GM18508 (cell line): ENCODE data around the gene TOM1L1.

Experiments
- ATAC-seq: cut with Tn5 transposase; IDR thresholded peaks from one replicate; pipeline ENCODE4 v1.9.1; 2021; ENCODE audit warnings: moderate number of reproducible peaks; ENCODE audit not compliant: insufficient read depth, unreplicated experiment

TOM1L1 gene

DNA sequence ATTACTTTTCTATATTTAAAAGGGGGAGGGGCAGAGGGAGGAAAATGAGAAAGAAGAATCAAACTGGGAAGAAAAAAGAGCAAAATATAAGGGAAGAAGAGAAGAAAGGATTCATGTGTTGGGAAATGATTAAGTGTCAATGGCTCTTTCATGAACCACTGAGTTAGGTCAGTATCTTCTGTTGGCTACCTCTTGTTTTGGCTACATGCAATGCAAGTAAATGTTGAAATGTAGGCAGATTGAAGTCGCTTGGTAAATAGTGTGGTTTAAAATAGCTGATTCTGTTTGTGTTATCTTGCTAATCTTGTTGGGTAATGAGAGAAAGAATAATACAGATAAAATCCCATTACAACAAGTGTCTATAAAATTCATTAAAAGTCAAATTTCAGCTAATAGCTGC, 40.6 kb downstream of the TOM1L1 start:
- no peak for ATAC-seq

DNA sequence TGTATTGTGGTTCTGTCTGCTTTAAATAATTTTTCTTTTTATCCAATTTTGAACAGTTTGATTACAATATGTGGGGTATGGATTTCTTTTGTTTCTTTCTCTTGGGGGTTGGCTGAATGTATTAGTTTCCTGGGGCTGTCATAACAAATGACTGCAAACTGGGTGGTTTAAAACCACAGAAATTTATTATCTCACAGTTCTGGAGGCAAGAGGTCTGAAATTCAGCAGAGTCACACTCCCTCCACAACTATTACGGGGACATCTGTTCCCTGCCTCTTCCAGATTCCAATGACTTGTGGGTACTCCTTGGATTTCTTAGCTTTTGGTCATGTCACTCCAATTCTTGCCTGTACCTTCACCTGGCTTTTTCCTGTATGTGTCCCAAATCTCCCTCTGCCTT, 44.1 kb downstream of the TOM1L1 start:
- ATAC-seq, result no peak

DNA sequence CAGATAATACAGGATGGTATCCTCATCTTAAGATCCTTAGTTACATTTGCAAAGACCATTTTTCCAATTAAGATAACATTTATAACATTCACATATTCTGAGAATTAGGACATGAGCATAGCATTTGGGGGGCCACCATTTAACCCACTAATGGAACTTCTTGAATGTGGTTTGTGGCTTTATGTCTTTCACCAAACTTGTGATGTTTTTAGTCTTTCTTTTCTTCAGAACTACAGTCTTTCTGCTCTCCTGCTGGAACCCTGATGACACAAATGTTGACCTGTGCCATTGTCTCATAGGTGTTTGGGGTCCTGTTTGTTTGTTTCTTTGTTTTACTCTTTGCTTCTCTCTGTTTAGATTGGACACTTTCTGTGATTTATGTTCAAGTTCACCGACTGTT, 44.6 kb downstream of the TOM1L1 start:
- ATAC-seq, result no peak

DNA sequence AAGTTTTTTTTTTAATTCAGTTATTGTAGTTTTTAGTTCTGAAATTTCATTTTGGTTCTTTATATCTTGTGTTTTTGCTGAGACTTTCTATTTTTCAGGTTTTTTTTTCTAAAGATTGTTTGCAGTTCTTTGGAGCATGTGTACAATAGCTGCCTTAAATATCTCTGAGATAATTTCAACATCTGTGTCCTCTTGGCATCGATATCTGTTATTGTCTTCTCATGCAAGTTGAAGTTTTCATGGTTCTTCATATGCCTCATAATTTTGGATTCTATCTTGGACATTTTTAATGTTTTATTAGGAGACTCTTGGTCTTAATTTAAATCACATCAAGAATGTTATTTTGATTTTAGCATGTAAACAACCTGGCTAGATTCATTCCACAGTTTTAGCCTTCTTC, 45.0 kb downstream of the TOM1L1 start:
- no peak for ATAC-seq

DNA sequence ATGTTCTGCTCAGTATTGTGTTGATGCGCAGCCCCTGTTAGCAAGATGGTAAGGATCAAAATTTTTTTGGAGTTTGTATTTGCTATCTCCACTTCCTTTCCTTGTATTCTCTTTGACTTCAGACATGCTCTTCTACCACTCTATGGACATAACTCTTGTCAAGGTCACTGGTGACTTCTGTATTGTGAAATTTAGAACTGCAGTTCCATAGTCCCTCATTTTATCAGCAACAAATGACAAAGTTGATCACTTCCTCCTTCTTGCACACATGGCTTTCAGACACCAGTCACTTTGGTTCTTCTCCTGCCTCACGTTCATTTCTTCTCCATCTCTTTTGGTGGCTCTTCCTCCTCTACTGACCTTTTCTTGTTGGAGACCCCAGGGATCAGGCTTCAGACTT, 46.7 kb downstream of the TOM1L1 start:
- no peak for ATAC-seq

DNA sequence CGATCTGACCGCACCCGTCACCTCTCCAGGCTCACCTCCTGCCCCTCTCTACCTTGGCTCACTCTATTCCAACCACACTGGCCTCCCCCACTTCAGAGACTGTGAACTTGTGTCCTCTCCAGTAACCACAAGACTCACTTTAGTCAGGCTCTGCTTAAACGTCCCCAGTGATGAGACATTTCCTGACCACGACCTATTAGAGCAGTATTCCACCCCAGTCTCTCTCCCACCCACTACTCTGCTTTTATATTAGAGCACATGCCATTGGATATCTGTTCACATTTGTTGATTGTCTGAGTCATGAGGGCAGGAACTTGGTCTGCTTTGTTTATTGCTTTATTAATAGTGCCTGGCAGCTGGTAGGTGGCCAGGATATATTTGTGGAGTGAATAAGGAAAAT, 47.7 kb downstream of the TOM1L1 start:
- peak; percentile 67 for ATAC-seq

DNA sequence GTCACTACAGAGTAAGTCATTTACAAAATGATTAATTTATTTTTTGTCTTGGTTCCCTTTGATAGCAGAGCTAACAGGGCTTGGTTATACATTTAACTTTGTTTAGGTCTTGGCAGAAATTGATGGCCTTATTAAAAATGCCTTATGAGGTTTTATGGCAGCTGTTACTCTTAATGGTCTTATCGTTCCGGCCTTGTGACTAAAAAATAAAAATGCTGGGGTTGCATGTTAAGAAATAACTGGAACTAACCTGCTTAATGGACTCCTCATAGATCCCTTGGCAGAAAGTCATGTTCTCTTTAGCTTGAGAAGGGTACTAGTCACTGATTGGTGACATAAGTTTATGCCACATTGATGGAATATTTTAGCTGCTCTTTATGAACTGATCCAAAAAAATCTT, 49.5 kb downstream of the TOM1L1 start:
- ATAC-seq, result no peak

DNA sequence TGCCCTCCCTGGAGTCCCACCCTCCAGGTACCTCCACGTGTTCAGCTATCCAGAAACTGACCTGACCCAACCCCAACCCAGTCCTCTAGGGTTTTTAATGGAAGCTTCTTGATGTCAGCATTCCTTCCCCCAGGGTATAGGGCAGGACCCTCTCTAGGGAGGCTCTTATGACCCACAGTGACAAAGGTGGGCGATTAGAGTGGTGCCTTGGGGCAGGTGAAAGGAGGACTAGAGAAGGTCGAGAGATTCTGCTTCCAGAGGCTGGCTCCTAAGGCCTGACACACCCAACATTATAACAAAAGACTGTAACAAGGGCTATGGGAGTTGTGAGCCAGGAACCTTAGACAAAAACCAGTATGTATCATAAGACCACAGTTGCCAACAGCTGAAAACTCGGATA, 50.6 kb downstream of the TOM1L1 start:
- no peak for ATAC-seq

DNA sequence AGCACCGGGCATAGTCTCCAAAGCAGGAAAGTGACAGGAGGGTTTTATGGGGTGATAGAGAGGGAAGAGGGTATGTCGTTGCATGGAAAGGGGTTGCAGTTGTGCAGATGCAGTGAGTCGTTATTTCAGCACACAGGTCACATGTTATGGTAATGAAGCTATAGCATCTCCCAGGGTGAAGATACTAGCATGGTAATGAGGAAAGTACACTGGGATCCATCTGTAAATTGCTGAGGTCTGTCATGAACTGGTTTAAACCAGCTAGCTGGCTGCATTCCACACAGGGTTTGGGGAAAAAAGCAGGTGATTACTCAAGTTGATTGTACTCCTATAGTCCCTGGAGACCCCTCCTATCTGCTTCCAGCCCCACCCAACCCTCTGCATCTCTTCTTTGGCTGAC, 56.1 kb downstream of the TOM1L1 start:
- no peak for ATAC-seq

DNA sequence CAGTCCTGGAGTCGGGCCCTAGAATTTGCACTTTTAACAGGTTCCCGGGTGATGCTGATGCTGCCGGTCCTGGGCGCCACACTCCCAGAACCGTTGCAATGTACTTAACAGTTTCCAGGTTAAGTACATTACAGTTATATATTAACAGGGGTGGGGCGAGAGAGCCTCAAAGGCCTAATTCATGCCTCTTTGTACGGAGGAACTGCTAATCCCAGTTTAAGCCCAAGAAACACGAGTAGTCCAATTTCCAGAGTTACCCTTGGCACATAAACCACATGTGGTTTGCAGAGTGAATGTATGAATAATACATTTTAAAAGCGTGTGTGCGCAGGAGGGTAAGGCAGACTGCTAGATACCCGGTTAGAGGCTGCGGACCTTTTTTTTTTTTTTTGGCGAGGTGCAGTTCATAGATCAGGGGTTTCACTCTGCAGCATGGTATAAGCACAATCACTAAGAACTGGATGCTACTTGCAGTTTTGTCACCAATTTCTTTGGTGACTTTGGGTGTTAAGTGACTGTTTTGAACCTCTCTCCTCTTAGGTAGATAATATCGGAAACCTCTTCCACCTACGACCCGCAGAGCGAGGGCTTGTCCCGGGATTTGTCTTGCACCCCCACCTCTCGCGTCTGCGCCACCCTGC, 67.1 kb downstream of the TOM1L1 start:
- peak; percentile 19 for ATAC-seq

DNA sequence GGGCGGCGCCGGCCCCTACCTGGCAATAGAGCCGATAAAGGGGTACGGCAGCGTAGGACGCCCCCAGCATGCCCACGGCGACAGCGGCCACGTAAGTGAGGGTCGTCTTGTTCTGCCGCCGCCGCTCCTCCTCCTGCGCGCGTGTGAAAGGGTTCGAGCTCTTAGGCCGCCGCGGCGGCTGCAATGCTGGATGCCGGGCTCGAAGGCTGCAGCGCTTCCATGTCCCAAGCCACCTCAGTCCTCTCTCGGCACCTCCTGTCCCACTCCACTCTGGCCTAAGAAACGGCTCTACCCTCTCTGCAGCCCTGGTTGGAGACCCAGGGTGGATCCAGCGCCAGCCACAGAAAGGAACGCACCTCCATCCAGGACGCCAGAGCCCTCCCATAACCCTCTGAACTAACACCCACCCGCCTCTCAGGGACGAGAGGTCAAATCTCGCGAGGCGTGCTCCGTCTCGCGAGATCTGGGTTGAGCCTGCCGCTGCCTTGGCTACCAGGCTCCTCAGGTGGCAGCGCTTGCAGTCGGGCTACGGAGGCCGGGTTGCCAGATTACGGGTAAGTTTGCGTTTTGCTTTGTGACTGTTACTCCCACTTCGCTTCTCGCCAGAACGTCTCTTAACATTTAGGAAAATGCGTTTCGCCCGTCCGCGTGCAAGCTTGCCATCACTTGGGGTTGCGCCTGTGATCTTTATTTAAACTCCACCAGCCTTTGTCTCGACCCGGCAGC, 67.8 kb downstream of the TOM1L1 start, which contains the start of the genes COX11 and STXBP4:
TSS of gene COX11 (minus strand) at position 393 of the 726 bp plus-strand sequence. CDS start at position 385, 8 bp downstream.
TSS of gene STXBP4 (plus strand) at position 504 of the 726 bp plus-strand sequence. CDS start 17,455 bp downstream, outside the sequence.
- peak; percentile 78 for ATAC-seq

DNA sequence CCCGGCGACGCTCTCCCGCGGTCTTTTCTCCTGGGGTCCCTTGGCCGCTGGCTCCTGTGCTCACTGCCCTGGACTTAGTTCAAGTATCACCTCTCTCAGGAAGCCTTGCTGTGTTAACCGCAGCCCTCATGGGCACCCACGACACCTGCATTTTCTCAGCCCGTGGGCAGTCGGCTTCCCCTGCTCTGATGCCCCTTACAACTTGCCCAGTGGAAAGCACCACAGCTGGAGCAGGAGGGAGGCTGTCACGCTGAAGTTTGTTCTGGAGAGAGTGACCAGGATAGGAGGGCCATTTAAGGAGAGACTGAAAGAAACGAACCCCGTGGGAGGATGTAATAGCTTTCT, 68.3 kb downstream of the TOM1L1 start:
- peak; percentile 10 for ATAC-seq

DNA sequence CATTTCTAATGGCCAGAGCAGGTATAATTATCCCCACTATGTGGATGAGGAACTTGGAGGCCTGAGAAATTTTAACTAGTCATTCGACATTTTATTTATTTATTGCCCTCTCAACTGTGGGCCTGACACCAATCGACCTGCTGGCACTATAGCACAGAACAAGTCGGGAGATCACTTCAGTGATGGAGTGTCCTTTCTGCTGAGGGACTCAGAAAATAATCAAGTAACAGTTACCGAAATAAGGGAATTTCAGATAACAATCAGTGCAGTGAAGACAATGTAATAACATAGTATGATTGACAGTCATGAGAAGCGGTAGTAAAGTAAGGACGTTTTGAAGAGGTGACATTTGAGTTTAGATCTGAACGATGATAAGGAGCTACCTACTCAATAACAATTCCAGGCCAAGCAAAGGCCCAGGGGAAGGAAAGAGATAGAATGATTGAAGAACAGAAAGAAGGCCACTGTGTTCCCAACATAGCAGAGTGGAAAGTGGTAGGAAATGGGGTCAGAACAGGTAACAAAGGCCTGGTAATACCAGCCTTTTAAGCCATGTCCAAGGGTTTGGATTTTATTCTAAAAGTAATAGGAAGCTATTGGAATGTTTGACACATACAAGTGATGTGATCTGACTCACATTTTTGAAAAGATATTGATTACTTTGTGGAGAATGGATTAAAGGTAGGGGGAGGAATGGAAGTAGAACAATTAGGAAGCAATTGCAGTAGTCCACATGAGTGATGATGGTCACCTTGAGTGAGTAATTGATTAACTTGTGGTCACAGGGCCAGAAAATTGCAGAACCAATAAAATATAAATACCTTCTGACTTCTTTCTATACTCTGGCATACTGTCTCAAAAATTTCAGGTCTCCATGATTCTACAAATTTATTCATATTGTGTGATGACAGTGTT, 69.3 kb downstream of the TOM1L1 start:
- no peak for ATAC-seq

DNA sequence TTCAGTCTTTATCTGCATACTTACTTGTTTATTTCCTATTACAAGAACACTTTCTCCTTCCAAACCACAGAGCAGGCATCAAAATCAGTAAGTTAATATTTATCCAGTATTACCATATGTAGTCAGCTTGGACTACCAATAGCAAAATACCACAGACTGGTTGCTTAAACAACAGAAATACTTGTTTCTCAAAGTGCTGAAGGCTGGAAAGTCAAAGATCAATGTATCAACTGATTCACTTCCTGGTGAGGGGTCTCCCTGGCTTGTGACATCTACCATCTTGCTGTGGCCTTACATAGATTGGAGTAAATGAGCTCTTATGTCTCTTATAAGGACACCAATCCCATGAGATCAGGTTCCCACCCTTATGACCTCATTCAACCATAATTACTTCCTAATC, 70.5 kb downstream of the TOM1L1 start:
- ATAC-seq, result no peak

DNA sequence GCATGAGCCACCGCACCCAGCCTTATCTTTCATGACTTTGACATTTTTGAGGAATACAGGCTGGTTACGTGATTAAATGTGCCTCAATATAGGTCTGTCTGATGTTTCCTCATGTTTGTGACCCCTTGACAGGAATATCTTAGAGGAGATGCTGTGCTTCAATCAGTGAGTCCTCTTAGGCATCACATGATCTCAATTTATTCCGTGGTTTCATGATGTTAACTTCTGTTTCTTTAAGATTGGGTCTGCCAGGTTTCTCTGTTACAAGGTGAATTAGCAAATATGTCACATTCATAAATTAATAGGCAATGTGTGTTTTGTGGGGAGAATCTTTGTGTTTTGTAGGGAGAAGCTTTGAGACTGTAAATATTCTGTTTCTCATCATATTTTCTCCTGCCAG, 71.2 kb downstream of the TOM1L1 start:
- no peak for ATAC-seq

DNA sequence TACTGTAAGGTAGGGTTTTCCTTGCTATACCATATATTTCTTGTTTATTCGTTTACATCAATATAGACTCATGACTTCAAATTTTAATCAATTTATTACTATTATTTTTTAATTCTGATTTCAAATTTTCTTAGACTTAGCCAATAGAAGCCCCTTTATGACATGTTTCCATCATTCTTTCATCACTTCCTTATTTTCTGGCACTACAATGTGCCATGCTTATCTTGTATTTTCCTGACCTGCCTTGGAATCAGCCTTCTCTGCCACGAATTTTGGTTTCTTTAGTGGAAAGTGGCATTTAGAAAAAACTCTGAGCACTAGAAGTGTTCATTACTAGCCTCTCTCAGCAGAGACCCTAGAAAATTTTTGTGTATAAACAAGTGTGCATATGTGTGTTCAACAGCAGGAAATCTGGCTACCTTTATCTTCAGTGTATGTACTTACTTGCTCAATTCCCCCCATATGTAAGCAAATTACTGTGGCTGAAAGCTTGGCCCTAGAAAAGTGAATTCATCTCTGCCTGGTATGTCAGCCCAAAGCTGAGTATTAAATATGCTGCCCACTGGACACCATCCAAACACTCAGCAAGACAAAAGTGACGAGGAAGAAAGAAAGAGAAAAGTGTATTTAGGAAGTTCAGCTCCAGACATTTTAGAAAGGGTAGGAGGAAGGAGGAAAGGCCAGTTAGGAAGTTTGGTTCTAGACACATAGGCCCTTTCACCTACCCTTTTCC, 71.9 kb downstream of the TOM1L1 start:
- no peak for ATAC-seq

DNA sequence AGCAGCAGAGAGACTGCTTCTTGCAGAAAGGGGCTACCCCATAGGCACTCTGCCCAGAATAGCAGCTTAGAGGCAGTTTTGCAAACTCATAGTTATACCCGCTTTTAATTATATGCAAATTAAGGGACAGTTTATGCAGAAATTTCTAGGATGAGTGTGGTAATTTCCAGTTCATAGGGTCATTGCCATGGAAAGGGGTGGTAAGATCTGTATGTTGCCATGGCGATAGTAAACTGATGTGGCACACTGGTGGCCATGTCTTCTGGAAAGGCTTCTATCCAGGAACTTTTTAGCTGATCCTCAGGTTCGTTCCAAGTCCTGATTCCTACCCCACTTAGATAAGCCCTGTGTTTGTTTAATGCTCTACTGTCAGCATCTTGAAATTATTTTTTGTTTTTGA, 74.1 kb downstream of the TOM1L1 start:
- ATAC-seq, result no peak

DNA sequence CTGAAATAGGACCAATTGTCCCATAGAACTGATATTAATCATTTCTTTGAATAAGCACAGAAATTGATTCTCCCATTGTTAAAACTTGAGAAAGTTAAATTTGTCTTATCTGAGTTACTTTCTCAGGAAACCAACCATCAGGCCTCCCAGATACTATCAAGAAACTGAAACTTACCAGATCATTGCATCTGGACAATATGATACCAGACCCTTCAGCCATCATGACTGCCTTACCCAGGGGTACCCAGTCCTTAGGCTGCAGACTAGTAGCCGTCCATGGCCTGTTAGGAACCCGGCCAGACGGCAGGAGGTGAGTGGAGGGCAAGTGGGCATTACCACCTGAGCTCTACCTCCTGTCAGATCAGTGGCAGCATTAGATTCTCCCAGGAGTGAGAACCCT, 75.7 kb downstream of the TOM1L1 start:
- ATAC-seq, result no peak

DNA sequence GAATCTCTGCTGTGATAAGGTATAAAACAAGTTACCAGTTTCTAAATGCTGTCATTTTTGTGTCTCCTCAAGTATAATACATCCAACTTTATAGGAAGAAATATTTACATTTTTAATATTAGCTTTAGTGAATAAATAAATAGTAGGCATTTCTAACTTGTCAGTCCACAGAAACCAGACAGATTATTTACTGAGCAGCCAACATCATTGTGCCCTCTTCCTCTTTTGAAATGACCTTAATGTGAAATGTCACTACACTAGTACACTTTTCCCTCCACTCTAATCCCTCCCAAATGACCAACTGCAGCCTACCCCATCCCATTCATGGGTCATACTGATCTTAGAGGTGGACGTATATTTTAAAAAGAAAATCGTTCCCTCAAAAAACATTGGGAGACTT, 77.1 kb downstream of the TOM1L1 start:
- ATAC-seq, result no peak

DNA sequence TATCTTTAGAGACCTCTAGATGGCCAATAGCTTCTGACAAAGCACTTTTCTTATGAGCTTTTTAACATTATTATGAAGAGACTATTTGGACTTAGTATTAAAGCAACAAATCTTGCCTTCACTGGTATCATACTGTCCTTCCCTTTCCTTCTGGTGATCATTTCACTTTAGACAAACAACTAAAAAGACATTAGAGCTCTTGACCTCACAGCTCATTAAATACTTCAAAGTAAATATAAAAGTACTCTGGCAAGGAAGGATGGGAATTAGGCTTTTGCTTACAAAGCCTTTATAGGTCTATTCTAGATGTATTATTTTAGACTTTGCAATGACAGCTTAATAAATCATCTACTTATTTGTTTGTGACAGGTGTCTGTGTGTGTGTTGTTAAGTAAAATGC, 79.0 kb downstream of the TOM1L1 start:
- ATAC-seq, result no peak
